H9 (cell line): ENCODE measurements around the gene SEPTIN7. TPM values are rescaled to one million over a fixed set of nuclear protein-coding genes. Genes with fewer than 3 reads are reported as not detected.
A peak's percentile ranks its signal among the peaks of the same experiment; 100 is the strongest.

Experiments used
- DNase-seq: peaks from one replicate; pipeline ENCODE4 v3.0.0-alpha.2; 2017
- H2AFZ ChIP-seq: one replicate; pipeline ENCODE4 v1.6.1; 2013; ENCODE audit warnings: mild to moderate bottlenecking, low read length, control low read depth, moderate library complexity
- H2AK5ac ChIP-seq: 2 replicates; pipeline ENCODE4 v1.6.1; 2013; ENCODE audit warnings: low read length, control low read depth, mixed read lengths; ENCODE audit not compliant: insufficient read length
- H2BK120ac ChIP-seq: one replicate; pipeline ENCODE4 v1.6.1; 2013; ENCODE audit warnings: low read depth, mild to moderate bottlenecking, low read length, control low read depth, inconsistent platforms; ENCODE audit not compliant: poor library complexity, severe bottlenecking
- H2BK12ac ChIP-seq: 2 replicates; pipeline ENCODE4 v1.6.1; 2013; ENCODE audit warnings: low read length, control low read depth, mixed read lengths, low read depth; ENCODE audit not compliant: insufficient read length
- H2BK15ac ChIP-seq: 2 replicates; pipeline ENCODE4 v1.6.1; 2013; ENCODE audit warnings: low read depth, low read length, control low read depth
- H2BK20ac ChIP-seq: one replicate; pipeline ENCODE4 v1.6.1; 2013; ENCODE audit warnings: low read depth, mild to moderate bottlenecking, low read length, control low read depth, inconsistent platforms; ENCODE audit not compliant: poor library complexity, severe bottlenecking
- H2BK5ac ChIP-seq: 2 replicates; pipeline ENCODE4 v1.6.1; 2013; ENCODE audit warnings: low read length, control low read depth, mixed read lengths; ENCODE audit not compliant: insufficient read length
- H3K14ac ChIP-seq: 2 replicates; pipeline ENCODE4 v1.6.1; 2013; ENCODE audit warnings: low read length, control low read depth; ENCODE audit not compliant: insufficient read depth
- H3K18ac ChIP-seq: 2 replicates; pipeline ENCODE4 v1.6.1; 2013; ENCODE audit warnings: low read depth, mild to moderate bottlenecking, mixed read lengths, low read length, control low read depth; ENCODE audit not compliant: insufficient read length
- H3K23ac ChIP-seq: 2 replicates; pipeline ENCODE4 v1.6.1; 2013; ENCODE audit warnings: low read length, control low read depth, mixed read lengths, low read depth; ENCODE audit not compliant: insufficient read length
- H3K23me2 ChIP-seq: 2 replicates; pipeline ENCODE4 v1.6.1; 2013; ENCODE audit warnings: low read depth, mild to moderate bottlenecking, mixed read lengths, low read length, control low read depth; ENCODE audit not compliant: insufficient read length, poor library complexity, severe bottlenecking
- H3K27ac ChIP-seq: 2 replicates; pipeline ENCODE4 v1.5.1; 2013; ENCODE audit warnings: low read length, control low read depth, mixed read lengths, low read depth; ENCODE audit not compliant: insufficient read length
- H3K27me3 ChIP-seq: 2 replicates; pipeline ENCODE4 v1.6.1; 2013; ENCODE audit warnings: low read length, control low read depth, inconsistent platforms; ENCODE audit not compliant: insufficient read depth
- H3K4ac ChIP-seq: 2 replicates; pipeline ENCODE4 v1.6.1; 2013; ENCODE audit warnings: low read depth, mild to moderate bottlenecking, control low read depth, inconsistent platforms, low read length, moderate library complexity
- H3K4me1 ChIP-seq: 2 replicates; pipeline ENCODE4 v1.6.1; 2013; ENCODE audit warnings: low read length, control low read depth, inconsistent platforms; ENCODE audit not compliant: insufficient read depth
- H3K4me2 ChIP-seq: 2 replicates; pipeline ENCODE4 v1.6.1; 2013; ENCODE audit warnings: low read length, control low read depth, mixed read lengths; ENCODE audit not compliant: insufficient read length, insufficient read depth
- H3K56ac ChIP-seq: 2 replicates; pipeline ENCODE4 v1.6.1; 2013; ENCODE audit warnings: low read depth, mild to moderate bottlenecking, mixed read lengths, low read length, control low read depth; ENCODE audit not compliant: insufficient read length
- H3K79me1 ChIP-seq: 2 replicates; pipeline ENCODE4 v1.6.1; 2013; ENCODE audit warnings: low read depth, mild to moderate bottlenecking, moderate library complexity, low read length, control low read depth, inconsistent platforms; ENCODE audit not compliant: insufficient read depth, poor library complexity, severe bottlenecking
- H3K79me2 ChIP-seq: 2 replicates; pipeline ENCODE4 v1.6.1; 2013; ENCODE audit warnings: low read length, control low read depth, inconsistent platforms; ENCODE audit not compliant: insufficient read depth
- H3K9ac ChIP-seq: 2 replicates; pipeline ENCODE4 v1.6.1; 2013; ENCODE audit warnings: low read length, control low read depth, mixed read lengths; ENCODE audit not compliant: insufficient read length; ENCODE audit errors: extremely low read depth
- H3K9me3 ChIP-seq: one replicate; pipeline ENCODE4 v1.6.1; 2013; ENCODE audit warnings: low read depth, low read length, inconsistent platforms; ENCODE audit not compliant: control insufficient read depth
- H3T11ph ChIP-seq: one replicate; pipeline ENCODE4 v1.6.1; 2013; ENCODE audit warnings: mild to moderate bottlenecking, low read length, control low read depth, inconsistent platforms
- H4K20me1 ChIP-seq: one replicate; pipeline ENCODE4 v1.6.1; 2013; ENCODE audit not compliant: control insufficient read depth, insufficient read length, insufficient read depth
- H4K5ac ChIP-seq: 2 replicates; pipeline ENCODE4 v1.6.1; 2013; ENCODE audit warnings: low read depth, mild to moderate bottlenecking, mixed read lengths, low read length, control low read depth; ENCODE audit not compliant: insufficient read length
- H4K8ac ChIP-seq: replicated peaks from 2 replicates; pipeline ENCODE4 v1.6.1; 2013; ENCODE audit warnings: low read length, control low read depth, mixed read lengths, low read depth; ENCODE audit not compliant: insufficient read length
- H4K91ac ChIP-seq: 2 replicates; pipeline ENCODE4 v1.6.1; 2013; ENCODE audit warnings: low read depth, mild to moderate bottlenecking, moderate library complexity, mixed read lengths, low read length, control low read depth; ENCODE audit not compliant: insufficient read length
- H3K27ac Mint-ChIP-seq, 3 experiments: 2 replicates in 2 of 3; 3 replicates in 1 of 3; pipeline ENCODE4 v1.8.0; 2020 to 2021; ENCODE audit warnings: mixed read lengths in 3 of 3, mild to moderate bottlenecking in 1 of 3, moderate library complexity in 1 of 3
- H3K27me3 Mint-ChIP-seq: 2 replicates; pipeline ENCODE4 v1.8.0; 2021; ENCODE audit warnings: low read depth, mild to moderate bottlenecking, moderate library complexity, mixed read lengths
- H3K36me3 Mint-ChIP-seq, 3 experiments: 2 replicates in 2 of 3; 3 replicates in 1 of 3; pipeline ENCODE4 v1.8.0; 2020 to 2021; ENCODE audit warnings: low read depth in 3 of 3, mixed read lengths in 3 of 3; ENCODE audit not compliant: insufficient read depth in 1 of 3
- H3K4me1 Mint-ChIP-seq, 2 experiments: 2 replicates each; pipeline ENCODE4 v1.8.0; 2020; ENCODE audit warnings: mixed read lengths in 2 of 2
- H3K4me3 Mint-ChIP-seq, 2 experiments: 2 replicates in 1 of 2; 3 replicates in 1 of 2; pipeline ENCODE4 v1.8.0; 2020 to 2021; ENCODE audit warnings: mild to moderate bottlenecking in 2 of 2, mixed read lengths in 2 of 2, moderate library complexity in 1 of 2
- H3K9me3 Mint-ChIP-seq, 2 experiments: 2 replicates in 1 of 2; 3 replicates in 1 of 2; pipeline ENCODE4 v1.8.0; 2020; ENCODE audit warnings: mild to moderate bottlenecking in 2 of 2, mixed read lengths in 2 of 2, moderate library complexity in 1 of 2
- CTCF ChIP-seq: fragments of 200-600 bp; sonication (generic); conservative IDR thresholded peaks from 3 replicates; pipeline ENCODE4 v1.8.0; 2021; ENCODE audit warnings: antibody characterized with exemption, mild to moderate bottlenecking
- WGBS: extraction: QIAGEN DNeasy Blood & Tissue Kit; methylation state at CpG from one replicate; pipeline ENCODE4 v1.1.7; 2013; ENCODE audit warnings: missing lambda C conversion rate, low lambda C conversion rate, mixed read lengths; ENCODE audit not compliant: insufficient read length; ENCODE audit errors: extremely low coverage; 5-methylcytosine and 5-hydroxymethylcytosine counted together
- total RNA-seq: library from RNA; stranded (reverse); gene quantifications from 2 replicates; pipeline ENCODE4 v1.2.1, GENCODE V29; 2021

Gene SEPTIN7
- total RNA-seq, 1 experiment from 2014 or later, result 184 TPM

GRCh38 chr7:35816514-35816913, 15.7 kb downstream of the SEPTIN7 start:
- Histone ChIP-seq H3K4ac (no peak overlapping the region), H3K9me3 (no peaks in the 10 kb centered on the region), H3K4me2 (no peak overlapping the region), H3K56ac (no peak overlapping the region), H2BK5ac (no peak overlapping the region), H3K79me1 (peaks cover 3% of the 10 kb centered on the region), H3K18ac (no peak overlapping the region), H4K5ac (no peak overlapping the region), H3K23ac (no peak overlapping the region), H2BK15ac (no peak overlapping the region), H4K91ac (no peak overlapping the region), H2AK5ac (no peak overlapping the region), H4K20me1 (no peaks in the 10 kb centered on the region), H3K4me1 (no peaks in the 10 kb centered on the region; the same call in 1 of the 2 replicates), H3K27ac (no peak overlapping the region), H2BK12ac (no peak overlapping the region), H3K14ac (no peak overlapping the region), H4K8ac (no peak overlapping the region), H2BK120ac (no peak overlapping the region), H2AFZ (no peak overlapping the region), H3K9ac (no peak overlapping the region), H3K79me2 (peaks cover 40% of the 10 kb centered on the region; the same call in 1 of the 2 replicates), H3K23me2 (no peaks in the 10 kb centered on the region), H2BK20ac (no peak overlapping the region), H3K27me3 (no peaks in the 10 kb centered on the region), H3T11ph (no peak overlapping the region)
- no peak for DNase-seq
- peaks cover 7 to 20% of the 10 kb centered on the region in 2 experiments; a peak in 4 of 5 replicates for H3K9me3 Mint-ChIP-seq
- H3K36me3 Mint-ChIP-seq, result peaks cover 0 to 20% (median 11%) of the 10 kb centered on the region in 3 experiments; a peak in 5 of 7 replicates
- H3K4me1 Mint-ChIP-seq, result peaks cover 43 to 49% of the 10 kb centered on the region in 2 experiments
- peak overlapping the region in 1 of 3 experiments; percentile 9; a peak in 2 of 7 replicates for H3K27ac Mint-ChIP-seq
- no peaks in the 10 kb centered on the region for H3K27me3 Mint-ChIP-seq
- TF ChIP-seq CTCF, result no peak
- WGBS, result no CpG with 5 or more reads among the region's 1 CpG
- H3K4me3 Mint-ChIP-seq, result no peak overlapping the region
